PFSK-1 (cell line): ENCODE data around the gene SLC28A1.

ENCODE experiments used
- POLR2AphosphoS5 ChIP-seq: IDR thresholded peaks from 2 replicates; pipeline ENCODE4 v1.6.1; 2012; ENCODE audit warnings: low read depth, mild to moderate bottlenecking, control low read depth, low read length, moderate library complexity
- REST ChIP-seq, 2 experiments: IDR thresholded peaks; 2 replicates each; pipeline versions ENCODE4 v1.6.1 to v1.8.0; 2011 to 2012; ENCODE audit warnings: low read depth in 2 of 2, low read length in 2 of 2, control low read depth in 1 of 2, inconsistent platforms in 1 of 2, mild to moderate bottlenecking in 1 of 2, moderate library complexity in 1 of 2; ENCODE audit not compliant: insufficient read depth in 1 of 2

- no peak for TF ChIP-seq POLR2AphosphoS5
- TF ChIP-seq REST (IDR thresholded peaks at IDR 0.05; ENCODE audit: insufficient read depth in 1 of 2, low read depth in 2 of 2, low read length in 2 of 2), result no peak
Observed at GRCh38 chr15:84970843-84971242, 86.4 kb downstream of the SLC28A1 start.
